ENCODE results near the gene TNKS1BP1.

TNKS1BP1 gene

DNA sequence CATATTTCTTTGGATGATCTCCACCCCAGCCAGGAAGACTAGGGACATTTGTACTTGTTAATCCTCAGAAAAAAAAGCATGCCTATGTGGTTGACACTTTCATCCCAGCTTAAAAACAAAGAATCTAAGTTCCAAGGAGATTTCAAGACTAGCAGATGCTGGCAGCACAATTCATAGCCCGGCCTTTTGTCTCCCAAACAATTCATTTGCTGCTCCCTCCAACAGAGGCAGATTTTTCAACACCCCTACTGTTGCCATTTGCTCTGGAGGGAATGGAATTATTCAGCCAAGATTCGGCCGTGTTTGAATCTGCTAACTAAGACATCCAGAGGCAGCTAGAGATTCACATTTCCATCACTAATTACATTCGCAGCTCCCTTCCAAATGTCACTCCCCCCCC is 28.7 kb upstream of the TNKS1BP1 start:
- TF ChIP-seq, protein P1, sequence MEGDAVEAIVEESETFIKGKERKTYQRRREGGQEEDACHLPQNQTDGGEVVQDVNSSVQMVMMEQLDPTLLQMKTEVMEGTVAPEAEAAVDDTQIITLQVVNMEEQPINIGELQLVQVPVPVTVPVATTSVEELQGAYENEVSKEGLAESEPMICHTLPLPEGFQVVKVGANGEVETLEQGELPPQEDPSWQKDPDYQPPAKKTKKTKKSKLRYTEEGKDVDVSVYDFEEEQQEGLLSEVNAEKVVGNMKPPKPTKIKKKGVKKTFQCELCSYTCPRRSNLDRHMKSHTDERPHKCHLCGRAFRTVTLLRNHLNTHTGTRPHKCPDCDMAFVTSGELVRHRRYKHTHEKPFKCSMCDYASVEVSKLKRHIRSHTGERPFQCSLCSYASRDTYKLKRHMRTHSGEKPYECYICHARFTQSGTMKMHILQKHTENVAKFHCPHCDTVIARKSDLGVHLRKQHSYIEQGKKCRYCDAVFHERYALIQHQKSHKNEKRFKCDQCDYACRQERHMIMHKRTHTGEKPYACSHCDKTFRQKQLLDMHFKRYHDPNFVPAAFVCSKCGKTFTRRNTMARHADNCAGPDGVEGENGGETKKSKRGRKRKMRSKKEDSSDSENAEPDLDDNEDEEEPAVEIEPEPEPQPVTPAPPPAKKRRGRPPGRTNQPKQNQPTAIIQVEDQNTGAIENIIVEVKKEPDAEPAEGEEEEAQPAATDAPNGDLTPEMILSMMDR (IDR thresholded peaks at IDR 0.05; ENCODE audit: extremely low read depth, missing control alignments) = no peak

DNA sequence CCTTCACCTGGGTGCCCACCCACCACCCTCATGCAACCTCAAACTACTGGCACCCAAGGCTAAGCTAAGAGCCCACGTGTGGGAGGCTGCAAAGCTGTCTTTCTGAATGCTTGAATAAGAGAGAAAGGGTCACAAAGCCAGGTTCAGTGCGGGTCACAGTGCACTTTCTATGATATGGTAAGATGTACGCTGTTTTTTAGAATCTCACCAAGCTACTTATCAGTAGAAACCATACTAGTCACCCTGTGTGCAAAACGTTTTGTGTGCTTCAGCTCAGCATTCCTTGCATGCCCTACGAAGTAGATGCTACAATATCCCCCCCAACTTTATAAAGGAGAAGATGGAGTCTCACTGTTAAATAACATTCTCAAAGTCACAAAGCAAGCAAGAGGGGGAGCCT is 28.3 kb upstream of the TNKS1BP1 start:
- TF ChIP-seq, protein P1 (IDR thresholded peaks at IDR 0.05; ENCODE audit: extremely low read depth, missing control alignments) = no peak
- no peak for DNase-seq (ENCODE audit: low spot score)

More for the DNA sequence above, 28.7 kb upstream of the TNKS1BP1 start:
- DNase-seq (ENCODE audit: low spot score) = no peak

DNA sequence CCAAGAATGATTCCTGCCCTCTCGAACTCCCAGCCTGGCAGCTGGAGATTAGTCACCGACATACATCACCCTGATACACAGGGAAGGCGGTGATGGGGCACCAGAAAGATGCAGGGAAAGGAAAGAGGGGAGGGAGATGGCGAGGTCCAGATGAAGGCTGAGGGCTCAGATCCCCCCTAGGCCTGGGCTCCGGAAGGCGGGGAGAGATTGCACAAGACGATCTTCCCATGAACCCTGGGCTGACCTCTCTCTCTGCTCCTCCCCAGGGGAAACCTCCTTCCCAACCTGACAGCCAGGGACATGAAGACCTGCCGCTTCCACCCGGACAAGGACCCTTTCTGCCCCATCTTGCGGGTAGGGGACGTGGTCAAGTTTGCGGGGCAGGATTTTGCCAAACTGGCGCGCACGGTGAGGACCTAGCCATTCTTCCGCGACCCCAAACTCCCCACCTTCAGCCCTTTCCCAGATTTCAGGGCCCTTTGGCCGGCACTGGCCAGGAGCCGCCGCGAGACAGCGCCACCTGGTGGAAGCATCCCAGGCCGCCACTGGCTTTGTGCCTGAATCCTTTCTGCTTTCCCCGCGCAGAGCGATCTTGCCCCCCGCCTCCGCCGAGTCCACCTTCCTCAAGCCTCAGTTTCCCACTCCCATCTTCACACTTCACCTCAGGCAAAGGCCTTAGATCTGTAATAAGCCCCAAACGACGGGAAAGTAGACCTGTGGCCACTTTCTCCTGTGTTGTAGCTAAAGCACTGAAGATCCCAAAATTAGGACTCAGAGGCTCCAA is 24.9 kb upstream of the TNKS1BP1 start:
- peak; percentile 75 for DNase-seq (ENCODE audit: low spot score)
- TF ChIP-seq, protein P1 (IDR thresholded peaks at IDR 0.05; ENCODE audit: extremely low read depth, missing control alignments) = peak; percentile 89

DNA sequence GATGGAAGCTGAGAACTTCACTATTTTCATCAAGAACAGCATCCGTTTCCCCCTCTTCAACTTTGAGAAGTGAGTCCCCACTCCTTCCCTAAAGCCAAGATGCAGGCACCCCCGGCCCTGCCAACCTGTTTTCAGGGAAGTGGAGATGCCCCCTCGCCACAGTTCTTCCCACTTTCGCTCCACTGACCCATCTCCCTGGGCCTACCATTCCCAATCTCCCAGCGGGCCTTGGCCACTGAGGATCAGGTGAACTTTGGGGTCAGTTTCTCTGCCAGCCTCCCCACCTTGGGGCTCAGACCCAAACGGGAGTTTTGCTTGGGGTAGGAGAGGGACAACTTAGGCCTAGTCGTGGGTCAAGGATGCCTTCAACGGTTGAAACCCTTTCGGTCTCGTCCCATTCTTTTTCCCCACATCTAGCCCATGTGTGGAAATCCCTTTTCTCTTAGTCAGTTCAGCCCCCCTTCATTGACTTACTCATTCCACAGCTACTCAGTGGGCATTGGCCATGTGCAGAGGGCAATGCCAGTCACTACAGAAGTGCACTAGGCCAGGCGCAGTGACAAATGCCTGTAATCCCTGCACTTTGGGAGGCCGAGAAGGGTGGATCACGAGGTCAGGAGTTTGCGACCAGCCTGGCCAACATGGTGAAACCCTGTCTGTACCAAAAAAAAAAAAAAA is 24.0 kb upstream of the TNKS1BP1 start:
- TF ChIP-seq, protein P1 (IDR thresholded peaks at IDR 0.05; ENCODE audit: extremely low read depth, missing control alignments) = no peak
- no peak for DNase-seq (ENCODE audit: low spot score)

DNA sequence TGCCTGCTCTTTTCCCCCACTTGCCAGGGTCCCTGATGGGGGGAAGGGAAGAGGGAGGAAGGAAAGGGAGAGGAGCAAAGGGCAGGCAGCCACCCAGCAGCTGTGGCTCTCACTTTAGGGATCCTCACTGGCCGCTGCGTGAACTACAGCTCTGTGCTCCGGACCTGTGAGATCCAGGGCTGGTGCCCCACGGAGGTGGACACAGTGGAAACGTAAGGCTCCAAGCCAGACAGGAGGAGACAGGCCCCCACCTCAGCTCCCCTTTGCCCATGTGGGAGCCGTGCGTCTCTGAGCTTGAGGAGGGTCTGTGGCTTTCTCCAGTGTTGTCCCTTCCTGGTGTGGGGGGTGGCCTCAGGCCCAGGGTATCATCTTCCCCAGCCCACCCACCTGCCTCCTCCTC is 23.3 kb upstream of the TNKS1BP1 start:
- no peak for DNase-seq (ENCODE audit: low spot score)
- TF ChIP-seq, protein P1 (IDR thresholded peaks at IDR 0.05; ENCODE audit: extremely low read depth, missing control alignments) = no peak

DNA sequence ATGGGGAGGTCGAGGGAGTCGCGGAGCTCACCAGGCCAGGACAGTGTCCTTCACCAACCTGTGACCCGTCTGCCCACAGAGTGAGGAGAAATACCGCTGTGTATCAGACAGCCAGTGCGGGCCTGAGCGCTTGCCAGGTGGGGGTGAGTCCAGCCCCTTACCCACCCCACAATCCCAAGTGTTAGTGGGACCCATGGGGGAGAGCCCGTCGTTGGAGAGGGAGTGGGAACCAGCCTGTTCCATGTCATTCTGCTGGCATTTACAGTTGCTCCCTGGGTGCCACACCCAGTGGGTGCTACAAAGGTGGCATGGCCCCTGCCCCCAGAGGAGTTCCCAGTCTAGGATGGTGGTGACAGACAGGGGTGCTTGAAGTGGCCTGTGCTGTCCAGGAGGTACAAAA is 22.6 kb upstream of the TNKS1BP1 start:
- TF ChIP-seq, protein P1 (IDR thresholded peaks at IDR 0.05; ENCODE audit: extremely low read depth, missing control alignments) = no peak
- no peak for DNase-seq (ENCODE audit: low spot score)

DNA sequence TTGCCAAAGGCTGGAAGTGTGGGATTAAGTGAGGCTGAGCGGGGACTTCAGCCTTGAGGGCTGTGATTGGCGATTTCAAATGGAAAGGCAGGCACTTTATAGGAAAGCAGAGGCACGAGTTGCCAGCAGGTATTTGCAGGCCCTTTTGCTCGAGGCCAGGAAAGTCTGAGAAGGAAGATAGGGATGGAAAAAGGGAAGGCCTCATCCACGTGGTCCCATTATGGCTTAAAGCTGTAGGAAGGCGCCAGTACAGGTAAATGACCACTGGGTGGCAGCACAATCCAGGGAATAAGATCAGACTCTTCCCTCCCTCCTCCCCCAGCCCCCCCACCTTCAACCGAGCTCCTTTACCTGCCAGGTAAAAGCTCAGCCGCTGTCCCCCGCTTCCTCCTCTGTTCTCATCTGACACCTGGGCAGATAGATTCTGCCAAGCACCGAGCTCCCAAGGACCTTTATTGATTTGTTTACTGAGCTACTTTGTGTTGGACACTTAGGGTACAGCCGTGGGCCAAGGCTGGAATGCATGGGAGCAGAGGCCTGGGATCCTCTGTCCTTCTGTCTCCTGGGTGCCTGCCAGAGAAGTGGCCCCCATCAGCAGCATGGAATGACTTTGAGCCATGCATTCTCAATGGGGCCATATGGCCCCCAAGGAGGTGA is 20.9 kb upstream of the TNKS1BP1 start:
- TF ChIP-seq, protein P1 (IDR thresholded peaks at IDR 0.05; ENCODE audit: extremely low read depth, missing control alignments) = peak; percentile 76
- peak; percentile 81 for DNase-seq (ENCODE audit: low spot score)

All from GM20000 (cell line).